Esophagus muscularis mucosa (tissue), 4 donors: Measurements from ENCODE around the gene SIVA1. TPM values are rescaled to one million over a fixed set of nuclear protein-coding genes. Genes with fewer than 3 reads are reported as not detected.

ENCODE experiments used
- DNase-seq: peaks from one replicate; pipeline ENCODE4 v3.0.0-alpha.2; 2017; ENCODE audit errors: extremely low spot score
- H3K27ac ChIP-seq, 4 donors: fragments of 200-600 bp; sonication (generic); replicated peaks in 1 of 4; 1 replicate in 3 of 4; 2 replicates in 1 of 4; pipeline ENCODE4 v1.5.1; 2016 to 2019; ENCODE audit warnings: mild to moderate bottlenecking in 1 of 4
- H3K27me3 ChIP-seq, 4 donors: fragments of 200-600 bp; sonication (generic); one replicate each; pipeline versions ENCODE4 v1.5.1 to v1.6.0; 2016 to 2019
- H3K36me3 ChIP-seq, 4 donors: fragments of 200-600 bp; sonication (generic); one replicate each; pipeline ENCODE4 v1.5.1; 2016 to 2019
- H3K4me1 ChIP-seq, 4 donors: fragments of 200-600 bp; sonication (generic); one replicate each; pipeline ENCODE4 v1.5.1; 2016 to 2019
- H3K4me3 ChIP-seq, 4 donors: fragments of 200-600 bp; sonication (generic); 1 replicate in 2 of 4; 2 replicates in 2 of 4; pipeline ENCODE4 v1.5.1; 2016 to 2019; ENCODE audit warnings: mild to moderate bottlenecking in 4 of 4, moderate library complexity in 1 of 4
- H3K9me3 ChIP-seq, 4 donors: fragments of 200-600 bp; sonication (generic); 1 replicate in 3 of 4; 2 replicates in 1 of 4; pipeline ENCODE4 v1.5.1; 2016 to 2019
- EP300 ChIP-seq: sonication (generic); formaldehyde crosslinking; IDR thresholded peaks from one replicate; pipeline ENCODE4 v1.6.1; 2017; ENCODE audit warnings: antibody characterized with exemption
- POLR2A ChIP-seq: fragments of 450-650 bp; IDR thresholded peaks from one replicate; pipeline ENCODE4 v1.6.1; 2017; ENCODE audit warnings: antibody characterized with exemption, moderate library complexity, mild to moderate bottlenecking, low read depth
- POLR2AphosphoS5 ChIP-seq, 2 donors: sonication (generic); formaldehyde crosslinking; IDR thresholded peaks; one replicate each; pipeline ENCODE4 v1.6.1; 2017; ENCODE audit warnings: antibody characterized with exemption in 2 of 2
- WGBS: methylation state at CpG from one replicate; pipeline ENCODE4 v1.1.5; 2018; 5-methylcytosine and 5-hydroxymethylcytosine counted together
- intact Hi-C: fragments of 100-400 bp; cut with DNase I; formaldehyde crosslinking; loops from one replicate; pipeline ENCODE4 v1.15.1; 2023
- total RNA-seq, 4 donors: library from RNA; depleted of rRNA; stranded (reverse); fragments of >200 nt; gene quantifications; one replicate each; pipeline versions ENCODE4 v1.1.0 to v1.2.1, GENCODE V29; 2016
- TF ChIP-seq, protein P1 (sequence below), 3 experiments: fragments of 200-600 bp in 2 of 3; fragments of 450-650 bp in 1 of 3; sonication (generic) in 2 of 3; IDR thresholded peaks; one replicate each; pipeline ENCODE4 v1.5.1; 2017 to 2019; ENCODE audit warnings: antibody characterized with exemption in 3 of 3, mild to moderate bottlenecking in 2 of 3, moderate library complexity in 1 of 3

Gene SIVA1
- total RNA-seq, 4 donors from 2014 or later, result 207 to 324 (median 290) TPM

GRCh38 chr14:104781271-104782077, 28.5 kb downstream of the SIVA1 start:
- H3K27me3 ChIP-seq, result no peaks in the 10 kb centered on the region
- WGBS, result 87% methylated on average over 16 of the region's 20 CpGs
- TF ChIP-seq POLR2AphosphoS5 (IDR thresholded peaks at IDR 0.05) (no peak), POLR2A (no peak), EP300 (no peak)
- TF ChIP-seq, protein P1, sequence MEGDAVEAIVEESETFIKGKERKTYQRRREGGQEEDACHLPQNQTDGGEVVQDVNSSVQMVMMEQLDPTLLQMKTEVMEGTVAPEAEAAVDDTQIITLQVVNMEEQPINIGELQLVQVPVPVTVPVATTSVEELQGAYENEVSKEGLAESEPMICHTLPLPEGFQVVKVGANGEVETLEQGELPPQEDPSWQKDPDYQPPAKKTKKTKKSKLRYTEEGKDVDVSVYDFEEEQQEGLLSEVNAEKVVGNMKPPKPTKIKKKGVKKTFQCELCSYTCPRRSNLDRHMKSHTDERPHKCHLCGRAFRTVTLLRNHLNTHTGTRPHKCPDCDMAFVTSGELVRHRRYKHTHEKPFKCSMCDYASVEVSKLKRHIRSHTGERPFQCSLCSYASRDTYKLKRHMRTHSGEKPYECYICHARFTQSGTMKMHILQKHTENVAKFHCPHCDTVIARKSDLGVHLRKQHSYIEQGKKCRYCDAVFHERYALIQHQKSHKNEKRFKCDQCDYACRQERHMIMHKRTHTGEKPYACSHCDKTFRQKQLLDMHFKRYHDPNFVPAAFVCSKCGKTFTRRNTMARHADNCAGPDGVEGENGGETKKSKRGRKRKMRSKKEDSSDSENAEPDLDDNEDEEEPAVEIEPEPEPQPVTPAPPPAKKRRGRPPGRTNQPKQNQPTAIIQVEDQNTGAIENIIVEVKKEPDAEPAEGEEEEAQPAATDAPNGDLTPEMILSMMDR (IDR thresholded peaks at IDR 0.05), result no peak
- peaks cover under 1 to 64% (median 53%) of the 10 kb centered on the region in 4 donors for H3K4me1 ChIP-seq
- peaks cover 0 to 80% (median 58%) of the 10 kb centered on the region in 4 donors for H3K36me3 ChIP-seq
- intact Hi-C loops, result no loop called here
- no peak for DNase-seq
- no peak overlapping the region for H3K4me3 ChIP-seq
- peak overlapping the region in 1 of 4 donors; percentile 26 for H3K27ac ChIP-seq
- no peaks in the 10 kb centered on the region for H3K9me3 ChIP-seq

DNA sequence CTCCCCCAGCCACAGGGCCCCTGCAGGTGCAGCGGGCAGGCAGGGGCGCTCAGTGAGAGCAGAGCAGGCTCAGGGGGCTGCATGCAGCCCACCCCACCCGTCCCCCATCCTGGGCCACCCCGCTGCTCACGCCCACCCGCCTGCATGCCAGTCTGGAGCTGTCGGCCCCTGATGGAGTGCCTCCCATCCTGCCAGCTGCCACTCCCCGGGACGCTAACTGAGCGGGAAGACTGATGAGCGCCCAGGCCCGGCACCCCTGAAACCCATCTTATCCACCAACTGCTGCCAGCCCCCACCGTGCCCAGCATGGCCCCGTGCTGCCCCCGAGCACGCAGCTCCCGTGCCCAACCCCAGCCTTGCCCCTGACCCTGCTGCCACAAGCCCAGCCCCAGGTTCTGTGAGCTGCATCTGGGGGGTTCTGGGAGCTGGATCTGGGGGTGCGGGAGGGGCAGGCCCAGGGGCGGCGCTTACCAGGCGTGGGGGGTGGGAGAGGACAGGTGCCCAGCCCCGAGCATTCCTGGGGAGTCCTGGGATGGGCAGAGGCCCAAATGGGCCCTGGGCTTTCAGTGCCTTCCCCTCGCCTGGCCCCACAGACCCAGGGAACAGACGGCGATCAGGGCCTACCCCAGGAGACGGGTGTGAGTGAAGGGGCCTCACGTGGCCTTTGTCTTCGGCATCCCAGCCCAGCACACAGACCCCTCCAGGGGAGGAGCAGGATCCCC, 29.3 kb downstream of the SIVA1 start:
- H3K36me3 ChIP-seq, result peaks cover 0 to 79% (median 57%) of the 10 kb centered on the region in 4 donors

DNA sequence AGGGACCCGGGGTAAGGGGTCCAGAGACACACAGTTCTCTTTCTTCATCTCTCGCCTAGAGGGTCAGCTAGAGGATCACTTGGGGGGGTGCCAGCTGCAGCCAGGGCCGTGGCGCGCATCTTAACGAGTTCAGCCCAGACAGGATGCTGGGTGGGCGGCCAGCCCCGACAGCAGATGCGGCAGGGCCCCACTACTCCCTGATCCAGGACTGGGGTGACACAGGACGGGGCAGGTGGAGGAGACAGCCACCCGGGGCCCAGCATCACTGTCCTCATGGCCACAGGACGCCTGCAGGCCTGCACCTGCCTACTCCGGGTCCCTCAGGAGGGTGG, 29.8 kb downstream of the SIVA1 start:
- TF ChIP-seq POLR2A (no peak), POLR2AphosphoS5 (IDR thresholded peaks at IDR 0.05) (no peak), EP300 (no peak)
- TF ChIP-seq, protein P1 (IDR thresholded peaks at IDR 0.05), result no peak
- Histone ChIP-seq H3K4me1 (peaks cover 12 to 77% (median 66%) of the 10 kb centered on the region in 4 donors), H3K36me3 (peaks cover 0 to 80% (median 57%) of the 10 kb centered on the region in 4 donors), H3K27ac (no peak overlapping the region), H3K9me3 (no peaks in the 10 kb centered on the region), H3K27me3 (no peaks in the 10 kb centered on the region), H3K4me3 (no peak overlapping the region)
- 64% methylated on average over 9 of the region's 13 CpGs for WGBS
- no peak for DNase-seq
- intact Hi-C loops, result no loop called here

More for the DNA sequence above, 29.3 kb downstream of the SIVA1 start:
- no peak for TF ChIP-seq POLR2A
- TF ChIP-seq POLR2AphosphoS5 (IDR thresholded peaks at IDR 0.05), result no peak
- TF ChIP-seq, protein P1 (IDR thresholded peaks at IDR 0.05), result no peak
- no peak for TF ChIP-seq EP300
- intact Hi-C loops, result no loop called here
- no peak for DNase-seq
- 94% methylated on average over 13 of the region's 28 CpGs for WGBS
- Histone ChIP-seq H3K27me3 (no peaks in the 10 kb centered on the region), H3K9me3 (no peaks in the 10 kb centered on the region), H3K27ac (no peak overlapping the region), H3K4me3 (no peak overlapping the region), H3K4me1 (peaks cover 8 to 71% (median 61%) of the 10 kb centered on the region in 4 donors)

DNA sequence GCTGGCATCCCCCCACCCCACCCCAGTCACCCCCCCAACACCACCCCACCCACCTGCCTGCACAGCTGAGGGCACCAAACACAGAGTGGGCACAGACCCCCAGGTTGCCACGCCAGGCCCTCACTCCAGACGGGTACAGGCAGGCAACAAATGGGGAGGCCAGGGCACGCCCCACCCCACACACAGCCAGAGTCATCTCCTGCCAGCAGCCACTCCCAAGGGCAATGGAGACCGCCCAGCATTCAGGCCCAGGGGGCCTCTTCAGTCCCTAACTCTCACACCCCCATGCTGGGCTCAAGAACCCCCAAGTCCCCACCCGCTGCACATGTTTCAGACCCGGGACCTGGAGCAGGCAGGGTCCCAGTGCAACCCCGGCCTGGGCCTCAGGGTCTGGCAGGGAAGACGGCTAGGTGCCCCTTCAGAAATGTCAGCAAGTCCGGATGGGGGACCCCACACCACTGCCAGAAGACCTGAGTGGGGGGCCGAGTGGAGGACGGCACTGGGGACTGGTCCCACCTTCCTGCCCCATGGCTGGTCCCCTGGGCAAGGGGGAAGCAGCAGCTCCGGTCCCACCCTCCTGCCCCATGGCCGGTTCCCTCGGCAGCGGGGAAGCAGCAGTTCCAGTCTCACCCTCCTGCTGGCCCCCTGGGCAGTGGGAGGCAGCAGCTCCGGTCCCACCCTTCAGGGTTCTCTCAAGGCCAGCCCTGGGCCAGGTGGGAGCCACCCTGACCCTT, 30.7 kb downstream of the SIVA1 start:
- TF ChIP-seq, protein P1 (IDR thresholded peaks at IDR 0.05), result no peak
- TF ChIP-seq POLR2A, result no peak
- Histone ChIP-seq H3K27ac (peak overlapping the region in 3 of 4 donors; percentile 6 to 52 (median 10)), H3K9me3 (no peaks in the 10 kb centered on the region), H3K4me1 (peaks cover 12 to 85% (median 75%) of the 10 kb centered on the region in 4 donors), H3K36me3 (peaks cover 0 to 80% (median 58%) of the 10 kb centered on the region in 4 donors), H3K27me3 (no peaks in the 10 kb centered on the region), H3K4me3 (no peak overlapping the region)
- intact Hi-C loops, result no loop called here
- no peak for DNase-seq
- 80% methylated on average over 5 of the region's 16 CpGs for WGBS
